ENCODE data around the gene MYO15A.
A peak's percentile ranks its signal among the peaks of the same experiment; 100 is the strongest.

MYO15A gene

GRCh38 chr17:18076936-18077335 is 31.6 kb upstream of the MYO15A start:
- Histone ChIP-seq H3K4me3 (ENCODE audit: low read depth, low read length) (no peak overlapping the region), H3K9ac (no peak overlapping the region), H3K36me3 (ENCODE audit: control insufficient read depth, insufficient read depth, low read length) (no peaks in the 10 kb centered on the region), H3K27me3 (ENCODE audit: control insufficient read depth, insufficient read depth, low read length) (no peaks in the 10 kb centered on the region), H2AFZ (no peak overlapping the region), H3K27ac (no peak overlapping the region), H3K4me2 (ENCODE audit: low read length) (no peak overlapping the region), H3K4me1 (no peaks in the 10 kb centered on the region), H3K9me3 (ENCODE audit: control insufficient read depth, low read length) (no peaks in the 10 kb centered on the region), H3K79me2 (no peaks in the 10 kb centered on the region)
- no peak for TF ChIP-seq CTCF (IDR thresholded peaks at IDR 0.05)

- no peak overlapping the region for H3K27ac ChIP-seq
- H2AFZ ChIP-seq, result no peak overlapping the region
- H3K4me2 ChIP-seq (ENCODE audit: low read length), result no peak overlapping the region
- no peak overlapping the region for H3K9ac ChIP-seq
- no peaks in the 10 kb centered on the region for H3K36me3 ChIP-seq (ENCODE audit: control insufficient read depth, insufficient read depth, low read length)
- no peak for TF ChIP-seq CTCF (IDR thresholded peaks at IDR 0.05)
- no peaks in the 10 kb centered on the region for H3K9me3 ChIP-seq (ENCODE audit: control insufficient read depth, low read length)
- H3K79me2 ChIP-seq, result no peaks in the 10 kb centered on the region
- no peak overlapping the region for H3K4me3 ChIP-seq (ENCODE audit: low read depth, low read length)
- H3K4me1 ChIP-seq, result no peaks in the 10 kb centered on the region
- H3K27me3 ChIP-seq (ENCODE audit: control insufficient read depth, insufficient read depth, low read length), result no peaks in the 10 kb centered on the region
Observed at GRCh38 chr17:18079543-18079942, 29.0 kb upstream of the MYO15A start.

GRCh38 chr17:18084256-18084655 is 24.3 kb upstream of the MYO15A start:
- no peaks in the 10 kb centered on the region for H3K36me3 ChIP-seq (ENCODE audit: control insufficient read depth, insufficient read depth, low read length)
- no peaks in the 10 kb centered on the region for H3K9me3 ChIP-seq (ENCODE audit: control insufficient read depth, low read length)
- H3K27me3 ChIP-seq (ENCODE audit: control insufficient read depth, insufficient read depth, low read length), result no peaks in the 10 kb centered on the region
- H3K27ac ChIP-seq, result no peak overlapping the region
- no peak for TF ChIP-seq CTCF (IDR thresholded peaks at IDR 0.05)
- H2AFZ ChIP-seq, result no peak overlapping the region
- H3K4me3 ChIP-seq (ENCODE audit: low read depth, low read length), result no peak overlapping the region
- peaks cover 4% of the 10 kb centered on the region for H3K79me2 ChIP-seq
- no peak overlapping the region for H3K9ac ChIP-seq
- H3K4me1 ChIP-seq, result peaks cover 6% of the 10 kb centered on the region
- no peak overlapping the region for H3K4me2 ChIP-seq (ENCODE audit: low read length)

GRCh38 chr17:18087610-18088491 is 20.7 kb upstream of the MYO15A start, which contains the start of gene DRG2:
Gene DRG2 (plus strand): TSS chr17:18087948. CDS start chr17:18088024, 76 bp downstream.
- H3K4me3 ChIP-seq (ENCODE audit: low read depth, low read length), result peak within 1 kb of the TSS; percentile 87
- peak; percentile 36 for TF ChIP-seq CTCF (IDR thresholded peaks at IDR 0.05)
- peak within 1 kb of the TSS; percentile 90 for H2AFZ ChIP-seq
- H3K27me3 ChIP-seq (ENCODE audit: control insufficient read depth, insufficient read depth, low read length), result no peaks in the 10 kb centered on the region
- H3K36me3 ChIP-seq (ENCODE audit: control insufficient read depth, insufficient read depth, low read length), result no peaks in the 10 kb centered on the region
- peaks cover 6% of the 10 kb centered on the region for H3K4me1 ChIP-seq
- H3K9me3 ChIP-seq (ENCODE audit: control insufficient read depth, low read length), result no peaks in the 10 kb centered on the region
- H3K79me2 ChIP-seq, result peaks cover 4% of the 10 kb centered on the region
- H3K9ac ChIP-seq, result peak within 1 kb of the TSS; percentile 71
- peak within 1 kb of the TSS; percentile 67 for H3K27ac ChIP-seq
- peak within 1 kb of the TSS; percentile 90 for H3K4me2 ChIP-seq (ENCODE audit: low read length)
